Measurements from ENCODE around the gene PHF20.

Gene PHF20

GRCh38 chr20:35886537-35886936, 114.7 kb downstream of the PHF20 start:
- no peaks in the 10 kb centered on the region for H3K4me1 ChIP-seq (ENCODE audit: low read length)
- no peaks in the 10 kb centered on the region for H3K79me2 ChIP-seq (ENCODE audit: low read length)
- no peaks in the 10 kb centered on the region for H3K27me3 ChIP-seq (replicated peaks; ENCODE audit: insufficient read depth, low read length)
- no peak overlapping the region for H2AFZ ChIP-seq (ENCODE audit: low read length)
- H3K9me3 ChIP-seq (replicated peaks; ENCODE audit: insufficient read depth, low read length): no peaks in the 10 kb centered on the region
- H3F3A ChIP-seq (ENCODE audit: insufficient read depth, low read length): no peaks in the 10 kb centered on the region
- H3K36me3 ChIP-seq (replicated peaks; ENCODE audit: insufficient read depth, low read length): no peaks in the 10 kb centered on the region
- TF ChIP-seq EZH2phosphoT487 (IDR thresholded peaks at IDR 0.05; ENCODE audit: low read length) (no peak), EZH2 (optimal IDR thresholded peaks at IDR 0.05; ENCODE audit: low read depth, low read length) (no peak)
- TF ChIP-seq, protein P1, sequence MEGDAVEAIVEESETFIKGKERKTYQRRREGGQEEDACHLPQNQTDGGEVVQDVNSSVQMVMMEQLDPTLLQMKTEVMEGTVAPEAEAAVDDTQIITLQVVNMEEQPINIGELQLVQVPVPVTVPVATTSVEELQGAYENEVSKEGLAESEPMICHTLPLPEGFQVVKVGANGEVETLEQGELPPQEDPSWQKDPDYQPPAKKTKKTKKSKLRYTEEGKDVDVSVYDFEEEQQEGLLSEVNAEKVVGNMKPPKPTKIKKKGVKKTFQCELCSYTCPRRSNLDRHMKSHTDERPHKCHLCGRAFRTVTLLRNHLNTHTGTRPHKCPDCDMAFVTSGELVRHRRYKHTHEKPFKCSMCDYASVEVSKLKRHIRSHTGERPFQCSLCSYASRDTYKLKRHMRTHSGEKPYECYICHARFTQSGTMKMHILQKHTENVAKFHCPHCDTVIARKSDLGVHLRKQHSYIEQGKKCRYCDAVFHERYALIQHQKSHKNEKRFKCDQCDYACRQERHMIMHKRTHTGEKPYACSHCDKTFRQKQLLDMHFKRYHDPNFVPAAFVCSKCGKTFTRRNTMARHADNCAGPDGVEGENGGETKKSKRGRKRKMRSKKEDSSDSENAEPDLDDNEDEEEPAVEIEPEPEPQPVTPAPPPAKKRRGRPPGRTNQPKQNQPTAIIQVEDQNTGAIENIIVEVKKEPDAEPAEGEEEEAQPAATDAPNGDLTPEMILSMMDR (IDR thresholded peaks at IDR 0.05; ENCODE audit: low read length): no peak
- no peak overlapping the region for H3K9ac ChIP-seq (ENCODE audit: low read length)
- H3K4me3 ChIP-seq (ENCODE audit: low read length): no peak overlapping the region
- H4K20me1 ChIP-seq (ENCODE audit: insufficient read depth, low read length): no peaks in the 10 kb centered on the region
- no peak overlapping the region for H3K4me2 ChIP-seq (ENCODE audit: low read depth, low read length)
- no peaks in the 10 kb centered on the region for H3K9me2 ChIP-seq (replicated peaks; ENCODE audit: insufficient read depth, low read length)
- H3K27ac ChIP-seq (ENCODE audit: low read length): no peak overlapping the region
- no peak for DNase-seq

- no peak for DNase-seq
- no peak for TF ChIP-seq EZH2 (optimal IDR thresholded peaks at IDR 0.05; ENCODE audit: low read depth, low read length)
- TF ChIP-seq, protein P1 (IDR thresholded peaks at IDR 0.05; ENCODE audit: low read length): no peak
- H3K9me2 ChIP-seq (replicated peaks; ENCODE audit: insufficient read depth, low read length): no peaks in the 10 kb centered on the region
- H3K79me2 ChIP-seq (ENCODE audit: low read length): no peaks in the 10 kb centered on the region
- H3K9ac ChIP-seq (ENCODE audit: low read length): no peak overlapping the region
- H4K20me1 ChIP-seq (ENCODE audit: insufficient read depth, low read length): no peaks in the 10 kb centered on the region
- no peak overlapping the region for H3K4me3 ChIP-seq (ENCODE audit: low read length)
- no peaks in the 10 kb centered on the region for H3K9me3 ChIP-seq (replicated peaks; ENCODE audit: insufficient read depth, low read length)
- no peaks in the 10 kb centered on the region for H3K27me3 ChIP-seq (replicated peaks; ENCODE audit: insufficient read depth, low read length)
- H3F3A ChIP-seq (ENCODE audit: insufficient read depth, low read length): no peaks in the 10 kb centered on the region
- H3K4me2 ChIP-seq (ENCODE audit: low read depth, low read length): no peak overlapping the region
- no peak overlapping the region for H2AFZ ChIP-seq (ENCODE audit: low read length)
- no peak overlapping the region for H3K27ac ChIP-seq (ENCODE audit: low read length)
- no peaks in the 10 kb centered on the region for H3K36me3 ChIP-seq (replicated peaks; ENCODE audit: insufficient read depth, low read length)
- no peaks in the 10 kb centered on the region for H3K4me1 ChIP-seq (ENCODE audit: low read length)
These were observed 115.7 kb downstream of the PHF20 start for GRCh38 chr20:35887393-35888064.

DNA sequence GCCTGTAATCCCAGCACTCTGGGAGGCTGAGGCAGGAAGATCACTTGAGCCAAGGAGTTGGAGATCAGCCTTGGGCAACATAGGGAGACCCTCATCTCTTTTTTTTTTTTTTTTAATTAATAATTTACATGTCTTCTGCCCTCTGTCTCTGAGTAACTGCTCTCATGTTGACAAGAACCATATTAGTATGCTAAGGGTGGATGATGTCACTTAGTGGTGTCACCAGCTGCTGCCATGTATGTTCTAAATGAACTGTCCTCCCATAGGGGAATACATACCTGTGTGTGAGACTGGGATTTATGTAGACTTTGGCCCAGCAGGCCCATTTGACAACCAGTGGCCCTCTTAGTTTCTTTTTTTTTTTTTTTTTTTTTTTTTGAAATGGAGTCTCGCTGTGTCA, 116.8 kb downstream of the PHF20 start:
- Histone ChIP-seq H4K20me1 (ENCODE audit: insufficient read depth, low read length) (no peaks in the 10 kb centered on the region), H3K9ac (ENCODE audit: low read length) (no peak overlapping the region), H3F3A (ENCODE audit: insufficient read depth, low read length) (no peaks in the 10 kb centered on the region), H3K36me3 (replicated peaks; ENCODE audit: insufficient read depth, low read length) (no peaks in the 10 kb centered on the region), H3K9me2 (replicated peaks; ENCODE audit: insufficient read depth, low read length) (no peaks in the 10 kb centered on the region), H3K9me3 (replicated peaks; ENCODE audit: insufficient read depth, low read length) (no peaks in the 10 kb centered on the region), H3K79me2 (ENCODE audit: low read length) (no peaks in the 10 kb centered on the region), H3K4me3 (ENCODE audit: low read length) (no peak overlapping the region), H2AFZ (ENCODE audit: low read length) (no peak overlapping the region), H3K27me3 (replicated peaks; ENCODE audit: insufficient read depth, low read length) (no peaks in the 10 kb centered on the region), H3K27ac (ENCODE audit: low read length) (no peak overlapping the region), H3K4me1 (ENCODE audit: low read length) (no peaks in the 10 kb centered on the region), H3K4me2 (ENCODE audit: low read depth, low read length) (no peak overlapping the region)
- no peak for DNase-seq
- TF ChIP-seq, protein P1 (IDR thresholded peaks at IDR 0.05; ENCODE audit: low read length): no peak
- TF ChIP-seq EZH2 (optimal IDR thresholded peaks at IDR 0.05; ENCODE audit: low read depth, low read length) (no peak), EZH2phosphoT487 (IDR thresholded peaks at IDR 0.05; ENCODE audit: low read length) (no peak)
